ENCODE measurements around the gene RRM2. TPM values are rescaled to one million over a fixed set of nuclear protein-coding genes. Genes with fewer than 3 reads are reported as not detected.

Gene RRM2
- total RNA-seq, 1 experiment from 2014 or later: 22.6 TPM

DNA sequence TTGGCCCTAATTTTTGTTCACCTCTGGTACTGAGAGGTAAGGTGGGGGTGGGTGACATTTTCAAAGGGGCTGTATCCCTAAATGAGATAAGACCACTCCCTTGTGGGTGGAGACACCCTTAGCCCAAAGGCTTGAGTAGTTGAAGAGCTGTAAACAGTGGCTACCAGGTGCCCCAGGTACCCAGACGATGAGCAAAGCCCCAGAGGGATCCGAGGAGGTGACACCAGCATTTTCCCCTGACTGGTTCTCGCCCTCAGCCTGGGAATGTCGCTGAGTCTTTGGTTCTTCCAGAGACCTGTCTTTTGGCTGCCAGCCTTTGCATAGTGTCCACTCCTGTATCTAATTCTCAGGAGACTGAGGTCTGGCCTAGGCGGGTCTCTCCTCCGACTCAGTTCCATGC, 36.5 kb downstream of the RRM2 start:
- Histone ChIP-seq H3K9me3 (ENCODE audit: low read length) (no peaks in the 10 kb centered on the region), H3K4me1 (ENCODE audit: low read length) (no peaks in the 10 kb centered on the region), H3K4me2 (ENCODE audit: low read depth, low read length, poor library complexity, severe bottlenecking) (no peak overlapping the region), H3K36me3 (ENCODE audit: insufficient read depth, low read length) (no peaks in the 10 kb centered on the region), H3K27me3 (ENCODE audit: low read length) (no peaks in the 10 kb centered on the region), H3K27ac (ENCODE audit: low read length) (no peak overlapping the region), H4K20me1 (ENCODE audit: insufficient read depth, low read depth, low read length) (no peaks in the 10 kb centered on the region), H3K9me2 (replicated peaks; ENCODE audit: insufficient read depth, low read length) (no peaks in the 10 kb centered on the region), H3K79me2 (ENCODE audit: low read length) (no peaks in the 10 kb centered on the region), H3K9ac (ENCODE audit: low read length) (no peak overlapping the region), H2AFZ (ENCODE audit: low read length) (no peak overlapping the region), H3K4me3 (ENCODE audit: low read length) (no peak overlapping the region)
- DNase-seq: no peak

DNA sequence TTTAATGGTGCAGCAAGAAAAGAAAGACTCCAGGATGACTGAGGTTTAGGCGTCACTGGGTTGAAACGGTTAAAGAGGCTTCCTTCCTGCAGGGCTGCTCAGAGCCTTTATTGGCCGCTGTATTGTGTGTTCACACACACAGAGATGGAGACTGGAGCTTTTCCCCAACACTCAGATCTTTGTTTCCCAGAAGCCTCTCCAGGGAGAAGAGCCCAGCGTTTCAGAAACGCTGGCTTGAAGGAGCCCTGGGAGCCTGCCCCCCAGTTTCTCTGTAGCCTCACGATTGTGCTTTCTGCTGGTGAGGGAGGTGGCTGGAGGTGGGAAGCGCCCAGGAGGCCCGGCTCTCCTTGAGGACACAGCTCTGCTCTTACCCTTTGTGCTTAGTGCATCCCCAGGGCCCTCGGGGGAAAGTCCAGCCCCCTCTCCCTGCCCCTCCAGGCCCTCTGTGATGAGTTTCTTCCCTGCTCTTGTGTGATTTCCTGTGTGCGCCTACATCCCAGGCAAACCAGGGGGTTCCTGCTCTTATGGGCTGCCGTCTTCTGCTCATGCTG, 37.1 kb downstream of the RRM2 start:
- no peak overlapping the region for H3K9ac ChIP-seq (ENCODE audit: low read length)
- H3K27ac ChIP-seq (ENCODE audit: low read length): no peak overlapping the region
- no peaks in the 10 kb centered on the region for H3K4me1 ChIP-seq (ENCODE audit: low read length)
- H3K79me2 ChIP-seq (ENCODE audit: low read length): no peaks in the 10 kb centered on the region
- no peak overlapping the region for H3K4me2 ChIP-seq (ENCODE audit: low read depth, low read length, poor library complexity, severe bottlenecking)
- no peaks in the 10 kb centered on the region for H3K9me2 ChIP-seq (replicated peaks; ENCODE audit: insufficient read depth, low read length)
- H3K9me3 ChIP-seq (ENCODE audit: low read length): no peaks in the 10 kb centered on the region
- no peak overlapping the region for H3K4me3 ChIP-seq (ENCODE audit: low read length)
- no peaks in the 10 kb centered on the region for H3K36me3 ChIP-seq (ENCODE audit: insufficient read depth, low read length)
- no peaks in the 10 kb centered on the region for H3K27me3 ChIP-seq (ENCODE audit: low read length)
- no peaks in the 10 kb centered on the region for H4K20me1 ChIP-seq (ENCODE audit: insufficient read depth, low read depth, low read length)
- H2AFZ ChIP-seq (ENCODE audit: low read length): no peak overlapping the region
- DNase-seq: no peak

DNA sequence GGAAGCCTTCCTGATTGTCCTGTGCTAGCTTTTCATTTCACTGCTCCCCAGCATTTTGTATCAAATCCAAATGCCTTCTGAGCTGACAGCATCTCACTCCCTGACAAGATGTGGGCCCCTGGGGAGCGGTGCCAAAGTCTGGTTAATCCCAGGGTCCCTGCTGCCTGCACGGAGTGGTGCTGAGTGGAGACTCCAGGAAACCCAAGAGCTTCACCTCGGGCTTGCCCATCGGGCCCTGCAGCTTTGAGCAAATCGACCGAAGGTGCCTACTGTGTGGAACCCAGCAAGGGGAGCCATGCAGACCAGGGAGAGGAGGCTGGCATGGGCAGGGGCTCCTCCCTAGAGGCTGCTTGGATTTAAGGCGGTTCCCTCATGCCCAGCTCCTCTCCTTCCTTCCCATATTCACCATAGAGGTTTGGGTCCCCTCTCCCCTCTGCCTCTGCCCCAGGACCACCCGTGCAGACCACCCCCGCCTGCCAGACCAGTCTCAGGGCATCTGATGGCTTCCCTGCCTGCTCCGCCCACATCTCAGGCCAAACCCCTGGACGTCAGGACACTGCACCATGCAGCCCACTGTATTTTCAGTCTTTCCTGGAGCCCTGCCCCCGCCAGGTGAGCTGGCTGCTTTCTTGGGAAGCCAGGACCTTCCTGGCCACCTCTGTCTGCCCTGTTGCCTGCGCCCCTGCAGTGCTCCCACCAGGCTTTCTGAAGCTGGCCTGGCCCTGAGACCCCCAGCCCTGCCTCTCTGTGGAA, 37.8 kb downstream of the RRM2 start:
- DNase-seq: no peak
- Histone ChIP-seq H2AFZ (ENCODE audit: low read length) (no peak overlapping the region), H3K9ac (ENCODE audit: low read length) (no peak overlapping the region), H3K9me3 (ENCODE audit: low read length) (no peaks in the 10 kb centered on the region), H3K79me2 (ENCODE audit: low read length) (no peaks in the 10 kb centered on the region), H3K4me1 (ENCODE audit: low read length) (no peaks in the 10 kb centered on the region), H3K4me3 (ENCODE audit: low read length) (no peak overlapping the region), H4K20me1 (ENCODE audit: insufficient read depth, low read depth, low read length) (no peaks in the 10 kb centered on the region), H3K9me2 (replicated peaks; ENCODE audit: insufficient read depth, low read length) (no peaks in the 10 kb centered on the region), H3K36me3 (ENCODE audit: insufficient read depth, low read length) (no peaks in the 10 kb centered on the region), H3K27me3 (ENCODE audit: low read length) (no peaks in the 10 kb centered on the region), H3K27ac (ENCODE audit: low read length) (no peak overlapping the region), H3K4me2 (ENCODE audit: low read depth, low read length, poor library complexity, severe bottlenecking) (no peak overlapping the region)

DNA sequence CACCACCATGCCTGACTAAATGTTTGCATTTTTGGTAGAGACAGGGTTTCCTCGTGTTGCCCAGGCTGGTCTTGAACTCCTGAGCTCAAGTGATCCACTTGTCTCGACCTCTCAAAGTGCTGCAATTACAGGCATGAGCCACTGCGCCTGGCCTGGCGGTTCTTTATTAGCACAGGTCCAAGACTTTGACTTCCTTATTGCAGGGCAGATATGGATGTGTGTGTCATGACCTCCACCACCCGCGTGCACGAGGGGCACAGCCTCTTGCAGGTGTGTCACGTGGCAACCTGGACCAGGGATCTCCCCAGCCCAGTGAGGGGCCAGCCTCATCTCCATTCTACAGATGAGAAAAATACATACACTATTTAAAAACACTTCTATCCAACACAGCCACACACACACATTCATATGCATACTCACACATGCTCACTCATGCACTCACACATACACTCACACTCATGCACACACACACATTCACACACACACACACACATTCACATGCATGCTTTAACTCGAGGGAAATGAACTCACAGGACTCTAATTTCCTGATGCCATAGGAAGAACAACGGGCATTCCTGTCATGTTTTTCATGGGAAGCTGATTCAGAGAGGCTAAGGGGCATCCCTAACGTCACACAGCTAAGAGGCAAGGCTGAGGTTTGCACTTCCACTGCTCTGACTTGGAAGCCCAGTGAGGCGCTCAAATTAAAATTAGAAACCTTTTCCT, 38.8 kb downstream of the RRM2 start:
- Histone ChIP-seq H3K27ac (ENCODE audit: low read length) (no peak overlapping the region), H3K27me3 (ENCODE audit: low read length) (no peaks in the 10 kb centered on the region), H3K9ac (ENCODE audit: low read length) (no peak overlapping the region), H3K4me3 (ENCODE audit: low read length) (no peak overlapping the region), H4K20me1 (ENCODE audit: insufficient read depth, low read depth, low read length) (no peaks in the 10 kb centered on the region), H3K36me3 (ENCODE audit: insufficient read depth, low read length) (no peaks in the 10 kb centered on the region), H3K9me3 (ENCODE audit: low read length) (no peaks in the 10 kb centered on the region), H3K4me2 (ENCODE audit: low read depth, low read length, poor library complexity, severe bottlenecking) (no peak overlapping the region), H3K9me2 (replicated peaks; ENCODE audit: insufficient read depth, low read length) (no peaks in the 10 kb centered on the region), H3K79me2 (ENCODE audit: low read length) (no peaks in the 10 kb centered on the region), H2AFZ (ENCODE audit: low read length) (no peak overlapping the region), H3K4me1 (ENCODE audit: low read length) (no peaks in the 10 kb centered on the region)
- DNase-seq: no peak

DNA sequence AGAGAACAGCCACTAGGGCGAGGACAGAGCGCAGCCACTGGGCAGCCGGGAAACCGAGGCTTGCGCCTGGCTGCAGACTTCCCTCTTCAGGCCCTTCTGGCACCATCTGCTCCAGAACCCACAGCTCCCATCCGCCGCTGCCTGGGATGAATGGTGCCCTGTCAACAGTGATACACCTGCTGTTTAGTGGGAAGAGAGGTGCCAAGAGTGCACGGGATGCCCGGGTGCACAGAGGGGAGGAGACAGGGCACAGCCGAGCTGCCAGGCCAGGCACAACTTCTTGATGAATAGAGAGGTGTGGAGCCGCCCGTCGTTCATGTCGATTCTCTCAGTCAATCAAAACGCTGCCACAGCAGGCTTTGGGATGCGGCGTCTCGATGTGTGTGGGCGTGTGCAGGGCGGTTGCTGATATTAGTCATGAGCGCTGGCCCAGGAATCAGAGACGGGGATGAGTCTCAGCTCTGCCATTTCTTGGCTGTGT, 39.5 kb downstream of the RRM2 start:
- H3K4me2 ChIP-seq (ENCODE audit: low read depth, low read length, poor library complexity, severe bottlenecking): no peak overlapping the region

DNA sequence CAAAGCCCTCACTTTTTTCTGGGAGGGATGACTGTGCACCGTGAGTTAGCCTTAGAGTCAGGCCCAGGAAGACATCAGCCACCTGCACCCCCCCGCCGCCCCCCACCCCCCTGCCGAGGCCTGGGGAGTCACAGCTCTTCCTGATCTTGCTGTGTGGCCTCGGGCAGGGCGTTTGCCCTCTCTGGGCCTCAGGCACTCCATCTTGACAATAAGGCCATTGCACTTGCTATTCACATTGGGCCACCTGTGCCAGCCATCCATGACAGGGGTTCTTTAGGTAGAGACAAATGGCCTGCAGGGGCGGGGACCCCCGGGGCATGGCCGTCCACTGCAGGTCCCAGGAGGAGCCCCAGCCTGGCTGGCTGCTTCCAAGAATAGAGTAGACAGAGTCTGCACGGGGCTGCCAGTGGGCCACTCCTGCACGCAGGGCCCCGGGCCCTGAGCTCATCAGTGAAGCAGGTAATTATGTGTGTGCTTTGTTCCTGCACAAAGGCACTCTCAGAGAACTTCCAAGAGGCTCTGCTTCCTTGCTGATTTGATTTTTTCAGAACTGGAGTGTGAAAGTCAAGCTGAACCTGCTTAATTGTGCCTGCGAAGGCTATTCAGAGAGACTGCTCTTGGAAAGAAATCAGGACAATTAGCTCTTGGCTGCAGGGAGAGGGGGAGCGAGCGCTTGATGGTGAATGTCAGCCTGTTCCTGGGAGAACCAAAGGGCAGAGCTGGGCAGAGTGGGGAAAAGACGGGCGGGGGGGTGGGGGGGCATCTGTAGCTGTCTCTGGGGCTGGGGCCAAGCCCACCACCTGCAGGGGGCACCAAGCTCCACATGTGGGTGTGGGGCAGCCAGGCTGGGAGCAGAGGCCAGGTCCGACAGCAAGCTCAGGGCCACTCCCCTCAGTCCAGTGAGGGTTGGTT, 40.3 kb downstream of the RRM2 start:
- Histone ChIP-seq H3K9ac (ENCODE audit: low read length) (no peak overlapping the region), H3K27me3 (ENCODE audit: low read length) (no peaks in the 10 kb centered on the region)

More for the DNA sequence above, 39.5 kb downstream of the RRM2 start:
- no peaks in the 10 kb centered on the region for H3K9me2 ChIP-seq (replicated peaks; ENCODE audit: insufficient read depth, low read length)
- no peaks in the 10 kb centered on the region for H3K36me3 ChIP-seq (ENCODE audit: insufficient read depth, low read length)
- no peak overlapping the region for H2AFZ ChIP-seq (ENCODE audit: low read length)
- H3K27me3 ChIP-seq (ENCODE audit: low read length): no peaks in the 10 kb centered on the region
- no peak overlapping the region for H3K4me3 ChIP-seq (ENCODE audit: low read length)
- H3K27ac ChIP-seq (ENCODE audit: low read length): no peak overlapping the region
- no peaks in the 10 kb centered on the region for H3K4me1 ChIP-seq (ENCODE audit: low read length)
- DNase-seq: no peak
- no peaks in the 10 kb centered on the region for H3K9me3 ChIP-seq (ENCODE audit: low read length)
- H3K79me2 ChIP-seq (ENCODE audit: low read length): no peaks in the 10 kb centered on the region
- H4K20me1 ChIP-seq (ENCODE audit: insufficient read depth, low read depth, low read length): no peaks in the 10 kb centered on the region
- no peak overlapping the region for H3K9ac ChIP-seq (ENCODE audit: low read length)

DNA sequence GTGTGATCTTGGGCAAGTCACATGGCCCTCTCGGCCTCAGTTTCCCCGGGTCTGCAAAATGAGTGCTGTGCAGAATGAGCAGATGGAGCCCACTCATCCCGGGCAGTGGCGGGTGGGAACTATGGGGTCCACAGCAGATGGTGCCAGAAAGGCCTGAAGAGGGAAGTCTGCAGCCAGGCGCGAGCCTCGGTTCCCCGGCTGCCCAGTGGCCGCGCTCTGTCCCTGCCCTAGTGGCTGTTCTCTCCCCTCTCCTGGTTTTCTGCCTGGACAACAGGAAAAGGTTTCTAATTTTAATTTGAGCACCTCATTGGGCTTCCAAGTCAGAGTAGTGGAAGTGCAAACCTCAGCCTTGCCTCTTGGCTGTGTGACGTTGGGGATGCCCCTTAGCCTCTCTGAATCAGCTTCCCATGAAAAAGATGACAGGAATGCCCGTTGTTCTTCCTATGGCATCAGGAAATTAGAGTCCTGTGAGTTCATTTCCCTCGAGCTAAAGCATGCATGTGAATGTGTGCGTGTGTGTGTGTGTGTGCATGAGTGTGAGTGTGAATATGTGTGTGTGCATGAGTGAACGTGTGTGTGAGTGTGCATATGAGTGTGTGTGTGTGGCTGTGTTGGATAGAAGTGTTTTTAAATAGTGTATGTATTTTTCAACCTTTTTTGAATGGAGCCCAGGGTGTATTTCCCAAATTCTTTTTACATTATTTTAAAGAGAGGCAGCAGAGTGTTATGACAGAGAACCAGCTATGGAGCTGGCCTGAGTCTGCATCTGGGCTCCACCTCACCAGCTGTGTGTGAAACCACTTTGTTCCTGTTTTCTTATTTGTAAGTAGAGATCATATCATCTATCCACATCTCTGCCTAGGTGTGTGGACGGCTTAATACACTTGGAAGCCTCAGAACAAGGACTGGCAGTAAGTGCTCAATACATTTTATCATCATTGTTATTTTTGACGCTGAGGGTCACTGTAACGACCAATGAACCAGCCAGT, 41.3 kb downstream of the RRM2 start:
- Histone ChIP-seq H3K9me2 (replicated peaks; ENCODE audit: insufficient read depth, low read length) (no peaks in the 10 kb centered on the region), H3K4me1 (ENCODE audit: low read length) (no peaks in the 10 kb centered on the region), H3K9ac (ENCODE audit: low read length) (no peak overlapping the region), H3K4me3 (ENCODE audit: low read length) (no peak overlapping the region), H2AFZ (ENCODE audit: low read length) (no peak overlapping the region), H4K20me1 (ENCODE audit: insufficient read depth, low read depth, low read length) (no peaks in the 10 kb centered on the region), H3K9me3 (ENCODE audit: low read length) (no peaks in the 10 kb centered on the region), H3K79me2 (ENCODE audit: low read length) (no peaks in the 10 kb centered on the region), H3K27me3 (ENCODE audit: low read length) (no peaks in the 10 kb centered on the region), H3K27ac (ENCODE audit: low read length) (no peak overlapping the region), H3K36me3 (ENCODE audit: insufficient read depth, low read length) (no peaks in the 10 kb centered on the region), H3K4me2 (ENCODE audit: low read depth, low read length, poor library complexity, severe bottlenecking) (no peak overlapping the region)
- no peak for DNase-seq

More for the DNA sequence above, 40.3 kb downstream of the RRM2 start:
- no peak overlapping the region for H2AFZ ChIP-seq (ENCODE audit: low read length)
- no peak overlapping the region for H3K27ac ChIP-seq (ENCODE audit: low read length)
- no peaks in the 10 kb centered on the region for H3K4me1 ChIP-seq (ENCODE audit: low read length)
- H3K9me2 ChIP-seq (replicated peaks; ENCODE audit: insufficient read depth, low read length): no peaks in the 10 kb centered on the region
- H3K36me3 ChIP-seq (ENCODE audit: insufficient read depth, low read length): no peaks in the 10 kb centered on the region
- H3K9me3 ChIP-seq (ENCODE audit: low read length): no peaks in the 10 kb centered on the region
- H3K4me3 ChIP-seq (ENCODE audit: low read length): no peak overlapping the region
- H3K4me2 ChIP-seq (ENCODE audit: low read depth, low read length, poor library complexity, severe bottlenecking): no peak overlapping the region
- no peaks in the 10 kb centered on the region for H3K79me2 ChIP-seq (ENCODE audit: low read length)
- no peaks in the 10 kb centered on the region for H4K20me1 ChIP-seq (ENCODE audit: insufficient read depth, low read depth, low read length)
- DNase-seq: peak; percentile 61
